Fibroblast of lung (primary cell): ENCODE data around the gene BMP7. TPM values are rescaled to one million over a fixed set of nuclear protein-coding genes. Genes with fewer than 3 reads are reported as not detected.

Experiments used
- DNase-seq, 2 donors: peaks; one replicate each; pipeline versions ENCODE4 v3.0.0 to v3.0.0-alpha.2; 2010; ENCODE audit warnings: low read depth in 2 of 2
- H2AFZ ChIP-seq: 2 replicates; pipeline ENCODE4 v1.5.1; 2012; ENCODE audit warnings: low read length, control low read depth, inconsistent platforms
- H3K27ac ChIP-seq: 2 replicates; pipeline ENCODE4 v1.5.1; 2011; ENCODE audit warnings: low read length, control low read depth; ENCODE audit not compliant: insufficient read depth
- H3K27me3 ChIP-seq: 2 replicates; pipeline ENCODE4 v1.5.1; 2011; ENCODE audit warnings: mild to moderate bottlenecking, low read length; ENCODE audit not compliant: control insufficient read depth, insufficient read depth
- H3K36me3 ChIP-seq: 2 replicates; pipeline ENCODE4 v1.5.1; 2011; ENCODE audit warnings: low read length; ENCODE audit not compliant: control insufficient read depth, insufficient read depth
- H3K4me1 ChIP-seq: 2 replicates; pipeline ENCODE4 v1.5.1; 2011; ENCODE audit warnings: low read length; ENCODE audit not compliant: control insufficient read depth, insufficient read depth; ENCODE audit errors: extremely low read depth
- H3K4me2 ChIP-seq: 2 replicates; pipeline ENCODE4 v1.5.1; 2011; ENCODE audit warnings: low read length, control low read depth; ENCODE audit not compliant: insufficient read depth; ENCODE audit errors: extremely low read depth
- H3K4me3 ChIP-seq, 4 experiments: fragments of 200-600 bp in 1 of 4; sonication (generic) in 1 of 4; replicated peaks in 1 of 4; 2 replicates each; pipeline ENCODE4 v1.5.1; 2011 to 2016; ENCODE audit warnings: low read length in 4 of 4, low read depth in 3 of 4, mild to moderate bottlenecking in 3 of 4, control low read depth in 2 of 4, inconsistent platforms in 1 of 4, mixed read lengths in 1 of 4; ENCODE audit not compliant: insufficient read depth in 1 of 4; ENCODE audit errors: control extremely low read depth in 1 of 4
- H3K79me2 ChIP-seq: 2 replicates; pipeline ENCODE4 v1.5.1; 2012; ENCODE audit warnings: mild to moderate bottlenecking, low read length, inconsistent platforms; ENCODE audit not compliant: control insufficient read depth, insufficient read depth
- H3K9ac ChIP-seq: 2 replicates; pipeline ENCODE4 v1.5.1; 2011; ENCODE audit warnings: mild to moderate bottlenecking, low read length, control low read depth; ENCODE audit not compliant: insufficient read depth
- H3K9me3 ChIP-seq: 2 replicates; pipeline ENCODE4 v1.5.1; 2012; ENCODE audit warnings: low read depth, low read length; ENCODE audit not compliant: control insufficient read depth, insufficient read depth
- H4K20me1 ChIP-seq: 2 replicates; pipeline ENCODE4 v1.5.1; 2011; ENCODE audit warnings: low read length; ENCODE audit not compliant: control insufficient read depth, insufficient read depth; ENCODE audit errors: extremely low read depth
- CTCF ChIP-seq, 2 donors: IDR thresholded peaks in 1 of 2; conservative IDR thresholded peaks in 1 of 2; 1 replicate in 1 of 2; 2 replicates in 1 of 2; pipeline ENCODE4 v1.5.1; 2011 to 2012; ENCODE audit warnings: low read length in 2 of 2, control low read depth in 1 of 2, inconsistent platforms in 1 of 2, low read depth in 1 of 2, mild to moderate bottlenecking in 1 of 2
- EZH2 ChIP-seq: IDR thresholded peaks from 2 replicates; pipeline ENCODE4 v1.5.1; 2012; ENCODE audit warnings: low read length, control low read depth, mild to moderate bottlenecking; ENCODE audit errors: missing control alignments
- polyA plus RNA-seq, 2 donors: library from polyadenylated mRNA; depleted of rRNA in 1 of 2; stranded (reverse) in 1 of 2; unstranded in 1 of 2; fragments of >200 nt; gene quantifications; 2 replicates each; pipeline ENCODE4 v1.2.1, GENCODE V29; 2011 to 2012; ENCODE audit warnings: missing spikeins in 1 of 2
- total RNA-seq: library from RNA; depleted of rRNA; stranded (reverse); fragments of >200 nt; gene quantifications from 2 replicates; pipeline ENCODE4 v1.2.1, GENCODE V29; 2014

BMP7 gene
- total and polyA plus RNA-seq, 2 donors (not counting 1 experiment from before 2014, with no cell fraction given), result not detected

- no peak for DNase-seq
- Histone ChIP-seq H3K9me3 (no peaks in the 10 kb centered on the region), H3K27ac (no peak overlapping the region), H3K27me3 (no peaks in the 10 kb centered on the region), H3K9ac (no peak overlapping the region), H4K20me1 (no peaks in the 10 kb centered on the region), H3K4me2 (no peak overlapping the region), H3K4me1 (no peaks in the 10 kb centered on the region), H3K79me2 (no peaks in the 10 kb centered on the region), H3K36me3 (no peaks in the 10 kb centered on the region), H2AFZ (no peak overlapping the region), H3K4me3 (no peak overlapping the region)
- TF ChIP-seq EZH2 (no peak), CTCF (conservative IDR thresholded peaks at IDR 0.05 in 1 of 2, IDR thresholded peaks at IDR 0.05 in 1 of 2; ENCODE audit: low read depth in 1 of 2, low read length in 2 of 2) (no peak)
These were observed 141.5 kb downstream of the BMP7 start for GRCh38 chr20:57124800-57125517.

- Histone ChIP-seq H3K4me2 (no peak overlapping the region), H2AFZ (no peak overlapping the region), H3K27ac (no peak overlapping the region), H3K4me3 (no peak overlapping the region), H3K79me2 (no peaks in the 10 kb centered on the region), H4K20me1 (no peaks in the 10 kb centered on the region), H3K9ac (no peak overlapping the region), H3K36me3 (no peaks in the 10 kb centered on the region), H3K9me3 (no peaks in the 10 kb centered on the region), H3K4me1 (no peaks in the 10 kb centered on the region), H3K27me3 (no peaks in the 10 kb centered on the region)
- TF ChIP-seq EZH2, result no peak
- TF ChIP-seq CTCF (conservative IDR thresholded peaks at IDR 0.05 in 1 of 2, IDR thresholded peaks at IDR 0.05 in 1 of 2; ENCODE audit: low read depth in 1 of 2, low read length in 2 of 2), result no peak
- DNase-seq, result no peak
These were observed 142.1 kb downstream of the BMP7 start for GRCh38 chr20:57124366-57124765.

- Histone ChIP-seq H3K9ac (no peak overlapping the region), H3K27ac (no peak overlapping the region), H2AFZ (no peak overlapping the region), H3K4me2 (no peak overlapping the region), H3K9me3 (no peaks in the 10 kb centered on the region), H3K4me3 (no peak overlapping the region), H3K79me2 (no peaks in the 10 kb centered on the region), H3K27me3 (no peaks in the 10 kb centered on the region), H3K4me1 (no peaks in the 10 kb centered on the region), H3K36me3 (no peaks in the 10 kb centered on the region), H4K20me1 (no peaks in the 10 kb centered on the region)
- TF ChIP-seq EZH2 (no peak), CTCF (conservative IDR thresholded peaks at IDR 0.05 in 1 of 2, IDR thresholded peaks at IDR 0.05 in 1 of 2; ENCODE audit: low read depth in 1 of 2, low read length in 2 of 2) (no peak)
- DNase-seq, result no peak
These were observed 142.9 kb downstream of the BMP7 start for GRCh38 chr20:57123504-57123903.
